Osteocyte (in vitro differentiated cells): Measurements from ENCODE around the gene SOCS2. TPM values are rescaled to one million over a fixed set of nuclear protein-coding genes. Genes with fewer than 3 reads are reported as not detected.
A peak's percentile ranks its signal among the peaks of the same experiment; 100 is the strongest.

Experiments used
- DNase-seq: peaks from one replicate; pipeline ENCODE4 v3.0.0; 2021; ENCODE audit warnings: mixed read lengths; ENCODE audit not compliant: unreplicated experiment; ENCODE audit errors: extremely low spot score
- H3K27ac Mint-ChIP-seq: one replicate; pipeline ENCODE4 v1.8.0; 2021; ENCODE audit warnings: mild to moderate bottlenecking, mixed read lengths; ENCODE audit not compliant: unreplicated experiment
- H3K27me3 Mint-ChIP-seq: one replicate; pipeline ENCODE4 v1.8.0; 2021; ENCODE audit warnings: mixed read lengths; ENCODE audit not compliant: unreplicated experiment
- H3K36me3 Mint-ChIP-seq: one replicate; pipeline ENCODE4 v1.8.0; 2021; ENCODE audit warnings: mixed read lengths; ENCODE audit not compliant: unreplicated experiment
- H3K4me1 Mint-ChIP-seq: one replicate; pipeline ENCODE4 v1.8.0; 2021; ENCODE audit warnings: mixed read lengths; ENCODE audit not compliant: unreplicated experiment
- H3K4me3 Mint-ChIP-seq: one replicate; pipeline ENCODE4 v1.8.0; 2021; ENCODE audit warnings: mild to moderate bottlenecking, moderate library complexity, mixed read lengths; ENCODE audit not compliant: unreplicated experiment
- H3K9me3 Mint-ChIP-seq: one replicate; pipeline ENCODE4 v1.8.0; 2021; ENCODE audit warnings: mixed read lengths; ENCODE audit not compliant: unreplicated experiment
- CTCF ChIP-seq: fragments of 200-600 bp; sonication (generic); IDR thresholded peaks from 2 replicates; pipeline ENCODE4 v1.5.0; 2021; ENCODE audit warnings: antibody characterized with exemption, mild to moderate bottlenecking, moderate library complexity
- long read RNA-seq: library from polyadenylated mRNA; unstranded; transcript quantifications from one replicate; pipeline ENCODE4 v2.0.0, GENCODE V29; 2021
- total RNA-seq: library from RNA; stranded (reverse); gene quantifications from 2 replicates; pipeline ENCODE4 v1.2.1, GENCODE V29; 2021

The SOCS2 gene
- 28.1 and 31.1 TPM in 2 replicates for total RNA-seq
- long read RNA-seq, transcript SOCS2-210 (2 exons, 1,716 nt) = major isoform, 8 of 24 reads
- long read RNA-seq, transcript SOCS2-206 (3 exons, 2,391 nt) = minor isoform, 7 of 24 reads
- long read RNA-seq, partial matches to known transcripts = 0 of 24 reads
- long read RNA-seq, other reads (novel, unspliced or antisense) = 2 of 24 reads

GRCh38 chr12:93571925-93572711 lies at the start of gene SOCS2:
Gene SOCS2, plus strand, starts transcription at chr12:93572675. Its CDS starts 223 bp downstream, at chr12:93572898.
- Mint-ChIP-seq H3K36me3 (peaks cover 8% of the 10 kb centered on the region), H3K9me3 (no peaks in the 10 kb centered on the region), H3K4me3 (peak within 1 kb of the TSS; percentile 88), H3K27ac (peak within 1 kb of the TSS; percentile 91), H3K27me3 (no peaks in the 10 kb centered on the region), H3K4me1 (peaks cover 29% of the 10 kb centered on the region)
- peak; percentile 88 for DNase-seq
- no peak for TF ChIP-seq CTCF

- H3K36me3 Mint-ChIP-seq = peaks cover 1% of the 10 kb centered on the region
- no peak for TF ChIP-seq CTCF
- H3K4me1 Mint-ChIP-seq = peaks cover 15% of the 10 kb centered on the region
- no peak overlapping the region for H3K27ac Mint-ChIP-seq
- no peaks in the 10 kb centered on the region for H3K9me3 Mint-ChIP-seq
- no peak for DNase-seq
- peaks cover 1% of the 10 kb centered on the region for H3K27me3 Mint-ChIP-seq
- H3K4me3 Mint-ChIP-seq = no peak overlapping the region
Observed at GRCh38 chr12:93524386-93525133, 47.9 kb upstream of the SOCS2 start.

GRCh38 chr12:93526786-93527428 lies 45.6 kb upstream of the SOCS2 start:
- H3K27me3 Mint-ChIP-seq = peaks cover 5% of the 10 kb centered on the region
- H3K9me3 Mint-ChIP-seq = no peaks in the 10 kb centered on the region
- H3K36me3 Mint-ChIP-seq = peaks cover 2% of the 10 kb centered on the region
- no peak overlapping the region for H3K4me3 Mint-ChIP-seq
- peaks cover 15% of the 10 kb centered on the region for H3K4me1 Mint-ChIP-seq
- TF ChIP-seq CTCF = no peak
- no peak for DNase-seq
- peak overlapping the region; percentile 20 for H3K27ac Mint-ChIP-seq

DNA sequence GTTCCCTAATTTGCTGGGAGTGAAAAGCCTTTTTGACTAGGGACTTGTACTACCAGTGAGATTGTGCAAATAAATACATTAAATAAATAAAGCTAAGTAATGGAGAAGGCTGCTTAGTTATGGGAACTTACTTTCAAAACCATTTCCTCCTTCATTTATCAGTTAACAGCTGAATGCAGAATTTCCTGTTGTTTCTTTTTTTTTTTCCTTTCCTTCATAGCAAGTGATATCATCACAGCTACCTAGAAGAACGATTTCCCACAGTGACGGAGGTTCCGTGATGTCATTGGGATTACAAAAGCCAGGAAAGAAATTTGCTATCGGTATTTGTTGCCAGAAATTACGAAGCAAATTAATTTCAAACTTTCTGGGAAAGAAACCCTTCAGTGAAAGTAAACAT lies 42.1 kb upstream of the SOCS2 start:
- Mint-ChIP-seq H3K27me3 (peaks cover 5% of the 10 kb centered on the region), H3K36me3 (peaks cover 2% of the 10 kb centered on the region), H3K4me1 (peaks cover 15% of the 10 kb centered on the region), H3K9me3 (no peaks in the 10 kb centered on the region), H3K4me3 (no peak overlapping the region), H3K27ac (no peak overlapping the region)
- peak; percentile 4 for DNase-seq
- TF ChIP-seq CTCF = no peak
